T-helper 22 cell (primary cell): ENCODE measurements around the gene VAMP7.
"Not testable (repeated sequence)": the region's sequence is repeated elsewhere in the genome, so short reads cannot be mapped to it uniquely, and the experiment has no call there.

Source experiments
- DNase-seq: peaks from one replicate; pipeline ENCODE4 v3.0.0-alpha.2; 2020; ENCODE audit warnings: low read depth

Gene VAMP7

DNA sequence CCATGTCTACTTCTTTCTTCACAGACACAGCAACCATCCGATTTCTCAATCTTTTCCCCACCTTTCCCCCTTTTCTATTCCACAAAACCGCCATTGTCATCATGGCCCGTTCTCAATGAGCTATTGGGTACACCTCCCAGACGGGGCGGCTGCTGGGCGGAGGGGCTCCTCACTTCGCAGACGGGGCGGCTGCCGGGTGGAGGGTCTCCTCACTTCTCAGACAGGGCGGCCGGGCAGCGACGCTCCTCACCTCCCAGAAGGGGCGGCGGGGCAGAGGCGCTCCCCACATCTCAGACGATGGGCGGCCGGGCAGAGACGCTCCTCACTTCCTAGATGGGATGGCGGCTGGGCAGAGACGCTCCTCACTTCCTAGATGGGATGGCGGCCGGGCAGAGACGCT lies 26.5 kb downstream of the VAMP7 start:
- DNase-seq, result not testable (repeated sequence)

DNA sequence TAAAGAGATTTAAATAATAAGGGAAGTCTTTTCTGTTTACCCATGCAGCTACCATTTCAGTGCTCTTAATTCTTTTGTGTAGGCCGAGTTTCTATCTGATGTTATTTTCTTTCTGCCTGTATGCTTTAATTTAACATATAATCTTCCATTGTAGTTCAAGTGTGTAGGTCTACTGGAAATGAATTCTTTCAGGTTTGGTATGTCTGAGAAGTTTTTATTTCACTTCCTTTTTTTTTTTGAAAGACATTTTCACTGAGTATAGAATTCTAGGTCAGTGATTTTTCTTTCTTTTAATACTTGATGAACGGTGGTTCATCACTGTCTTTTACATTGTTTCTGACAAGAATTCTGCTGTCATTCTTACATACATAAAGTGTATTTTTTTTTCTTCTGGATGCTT lies 42.1 kb downstream of the VAMP7 start:
- DNase-seq, result no peak

DNA sequence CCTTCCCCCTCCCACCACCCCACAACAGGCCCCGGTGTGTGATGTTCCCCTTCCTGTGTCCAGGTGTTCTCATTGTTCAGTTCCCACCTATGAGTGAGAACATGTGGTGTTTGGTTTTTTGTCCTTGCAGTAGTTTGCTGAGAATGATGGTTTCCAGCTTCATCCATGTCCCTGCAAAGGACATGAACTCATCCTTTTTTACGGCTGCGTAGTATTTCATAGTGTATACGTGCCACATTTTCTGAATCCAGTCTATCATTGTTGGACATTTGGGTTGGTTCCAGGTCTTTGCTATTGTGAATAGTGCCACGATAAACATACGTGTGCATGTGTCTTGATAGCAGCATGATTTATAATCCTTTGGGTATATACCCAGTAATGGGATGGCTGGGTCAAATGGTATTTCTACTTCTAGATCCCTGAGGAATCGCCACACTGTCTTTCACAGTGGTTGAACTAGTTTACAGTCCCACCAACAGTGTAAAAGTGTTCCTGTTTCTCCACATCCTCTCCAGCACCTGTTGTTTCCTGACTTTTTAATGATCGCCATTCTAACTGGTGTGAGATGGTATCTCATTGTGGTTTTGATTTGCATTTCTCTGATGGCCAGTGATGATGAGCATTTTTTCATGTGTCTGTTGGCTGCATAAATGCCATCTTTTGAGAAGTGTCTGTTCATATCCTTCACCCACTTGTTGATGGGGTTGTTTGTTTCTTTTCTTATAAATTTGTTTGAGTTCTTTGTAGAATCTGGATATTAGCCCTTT lies 49.9 kb downstream of the VAMP7 start:
- not testable (repeated sequence) for DNase-seq

DNA sequence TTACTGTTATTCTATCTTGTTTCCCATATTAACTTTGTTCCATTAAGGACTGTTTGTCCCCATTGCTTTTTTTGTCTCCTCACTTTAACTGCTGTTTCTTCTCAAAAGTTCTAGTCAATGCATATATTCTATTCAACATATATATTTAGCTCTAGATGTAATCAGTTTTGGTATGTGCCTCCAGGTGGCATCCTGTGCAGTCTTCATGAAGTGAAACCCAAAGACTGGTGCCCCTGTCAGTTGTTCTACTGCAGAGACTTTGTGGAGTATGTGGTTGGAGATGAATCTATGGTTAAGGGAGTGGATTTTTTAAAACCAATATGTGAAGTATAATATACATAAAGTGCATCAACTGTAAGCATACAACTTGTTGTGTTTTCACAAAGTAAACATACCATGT lies 57.0 kb downstream of the VAMP7 start:
- no peak for DNase-seq

DNA sequence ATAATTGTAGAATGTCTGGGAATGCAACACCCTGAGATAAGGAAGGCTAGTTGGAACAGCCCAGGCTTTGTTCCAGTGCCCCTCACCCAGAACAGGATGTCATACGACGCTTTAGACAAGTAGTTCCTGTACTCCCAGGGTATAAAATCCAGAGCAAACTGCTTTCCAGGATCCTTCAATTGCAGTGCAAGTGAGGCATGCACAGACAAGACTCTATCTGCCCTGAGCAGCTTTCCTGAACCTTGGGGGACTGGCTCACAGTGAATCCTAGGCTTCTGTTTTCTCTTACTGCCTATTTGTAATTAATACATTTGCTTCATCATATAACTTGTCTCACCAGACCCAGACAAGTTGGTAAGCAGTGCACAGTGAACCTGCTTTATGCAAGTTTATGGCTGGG lies 68.0 kb downstream of the VAMP7 start:
- no peak for DNase-seq

DNA sequence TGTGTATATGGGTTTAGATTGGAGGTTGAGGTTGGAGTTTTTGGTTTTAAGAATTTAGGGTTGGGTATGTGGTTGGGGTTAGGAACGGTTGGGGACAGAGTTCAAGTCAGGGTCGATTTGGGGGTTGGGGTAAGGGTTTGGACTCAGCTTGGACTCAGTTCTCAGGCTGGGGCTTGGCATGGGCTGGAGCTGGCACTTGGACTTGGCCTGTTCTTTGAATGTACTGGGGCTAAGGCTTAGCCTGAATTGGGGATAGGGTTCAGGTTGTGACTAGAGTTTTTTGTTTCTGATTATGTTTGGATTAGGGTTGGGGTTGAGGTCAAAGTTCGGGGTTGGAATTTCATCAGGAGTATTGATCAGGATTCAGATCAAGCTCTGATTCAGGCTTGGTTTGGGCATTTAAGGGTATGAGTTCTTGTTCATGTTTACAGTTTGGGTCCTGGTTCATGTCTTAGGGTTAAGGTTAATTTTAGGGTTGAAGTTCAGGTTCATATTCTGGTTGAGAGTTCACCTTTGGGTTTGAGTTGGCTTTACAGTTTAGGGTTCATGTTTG lies 70.2 kb downstream of the VAMP7 start:
- DNase-seq, result no peak

DNA sequence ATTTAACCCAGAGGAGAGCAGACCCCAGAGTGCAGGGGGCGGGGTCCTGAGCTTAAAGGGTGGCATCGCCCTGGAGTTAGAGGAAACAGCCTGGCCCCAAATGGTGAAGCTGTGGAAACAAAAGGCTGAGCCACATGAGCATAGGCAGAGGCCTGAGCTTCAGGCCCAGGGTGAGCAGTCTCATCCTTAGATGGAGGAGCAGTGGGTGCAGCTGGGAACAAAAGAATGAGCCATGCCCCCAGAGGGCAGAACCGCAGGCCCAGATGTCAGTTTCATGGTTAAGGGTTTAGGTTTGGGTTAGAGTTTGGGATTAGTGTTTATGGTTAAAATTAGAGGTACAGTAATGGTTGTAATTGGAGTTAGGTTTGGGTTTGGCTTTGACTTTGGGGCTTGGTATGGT lies 71.9 kb downstream of the VAMP7 start:
- DNase-seq, result no peak

DNA sequence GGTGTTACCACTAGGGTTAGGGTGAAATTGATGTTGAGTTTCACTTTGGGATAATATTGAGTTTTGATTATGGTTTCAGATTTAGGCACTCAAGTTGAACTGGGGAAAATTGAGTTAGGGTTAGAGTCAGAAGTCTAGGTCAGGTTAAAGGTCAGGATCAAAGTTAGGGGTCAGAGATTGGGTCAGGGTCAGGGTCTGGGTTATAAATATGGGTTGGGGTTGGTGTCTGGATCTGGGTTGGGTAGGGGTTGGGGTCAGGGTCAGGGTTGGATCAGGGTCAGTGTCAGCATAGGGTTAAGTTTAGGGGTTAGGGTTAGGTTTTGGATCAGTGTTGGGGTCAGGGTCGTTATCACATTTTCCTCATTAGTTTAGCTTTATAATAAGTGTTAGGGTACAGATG lies 73.6 kb downstream of the VAMP7 start:
- no peak for DNase-seq

DNA sequence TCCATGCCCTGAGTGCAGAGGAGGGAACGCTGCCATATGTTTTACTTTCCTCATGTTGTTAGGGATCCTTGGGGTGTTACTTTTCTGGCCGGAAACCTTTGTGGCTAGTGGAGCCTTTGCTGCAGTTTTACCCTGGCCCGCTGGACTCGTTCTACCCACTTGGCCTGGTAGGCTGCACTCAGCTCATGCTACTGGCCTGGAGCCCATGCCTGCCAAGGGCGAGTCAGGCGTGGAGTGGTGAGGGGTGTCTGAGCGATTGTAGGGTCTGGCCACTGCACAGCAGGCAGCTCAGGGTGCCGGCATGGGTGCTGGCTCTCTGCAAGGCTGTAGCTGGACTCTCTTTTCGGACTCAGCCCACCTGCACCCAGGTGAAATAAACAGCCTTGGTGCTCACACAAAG lies 75.0 kb downstream of the VAMP7 start:
- DNase-seq, result no peak

DNA sequence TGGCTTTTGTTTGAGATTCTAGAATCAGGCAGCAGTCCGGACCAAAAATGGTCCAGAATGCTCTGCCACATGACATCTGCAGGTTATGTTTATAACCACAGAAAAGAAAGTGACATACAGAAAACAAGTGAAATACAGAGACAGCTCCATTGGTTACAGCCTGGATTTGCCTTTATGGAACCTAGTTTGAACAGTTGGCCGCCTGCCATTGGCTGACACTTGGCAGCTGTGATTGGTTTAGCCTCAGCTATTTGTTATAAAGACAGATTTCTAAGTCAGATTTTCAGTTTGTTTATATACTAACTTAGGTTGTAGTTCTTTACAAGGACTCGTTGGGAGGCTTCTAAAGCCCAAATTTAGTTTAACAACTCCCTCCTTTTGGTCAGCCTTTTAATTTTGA lies 75.5 kb downstream of the VAMP7 start:
- no peak for DNase-seq

DNA sequence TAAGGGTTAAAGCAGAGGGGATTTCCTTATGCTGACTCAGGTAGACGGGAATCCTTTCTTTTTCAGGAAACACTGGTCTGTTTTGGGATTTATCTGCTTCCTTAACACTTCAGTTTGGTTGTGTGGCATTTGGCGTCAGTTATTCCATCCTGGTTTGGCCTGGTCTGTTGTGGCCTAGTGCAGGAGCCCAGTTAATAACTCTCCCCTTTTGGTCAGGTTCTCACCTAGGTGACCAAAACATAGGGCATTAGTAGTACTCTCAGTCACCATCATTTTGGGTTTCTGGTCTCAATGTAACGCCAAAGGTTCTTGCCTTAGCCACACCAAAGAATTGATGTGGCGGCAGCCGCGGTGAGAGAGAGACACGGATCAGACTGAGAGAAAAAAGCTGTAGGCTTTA lies 76.7 kb downstream of the VAMP7 start:
- DNase-seq, result no peak

DNA sequence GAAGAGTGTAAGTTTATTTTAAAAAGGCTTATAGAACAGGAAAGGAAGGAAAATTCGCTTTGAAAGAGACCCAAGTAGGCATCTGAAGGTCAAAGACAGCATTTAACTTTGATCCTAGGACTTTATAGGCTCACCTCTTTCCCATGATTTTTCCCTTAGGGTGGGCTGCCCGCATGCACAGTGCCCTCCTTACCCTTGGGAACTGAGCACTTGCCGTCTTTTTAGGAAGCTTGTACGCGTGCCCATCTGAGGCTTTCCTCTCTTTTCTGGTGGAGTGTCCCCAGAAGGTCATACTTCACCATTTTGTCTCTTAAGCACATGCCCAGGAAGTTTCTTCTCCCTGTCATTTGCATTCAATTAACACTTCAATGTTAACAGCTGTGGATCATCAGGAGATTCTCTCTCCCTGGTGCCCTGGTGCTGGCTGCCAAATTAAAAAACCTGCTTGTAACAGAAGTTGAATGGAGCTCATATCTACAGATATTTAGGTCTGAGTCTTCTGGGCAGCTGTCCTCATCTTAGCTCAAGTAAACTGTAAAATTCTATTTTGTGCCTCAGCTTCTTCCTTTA lies 78.0 kb downstream of the VAMP7 start:
- DNase-seq, result no peak

DNA sequence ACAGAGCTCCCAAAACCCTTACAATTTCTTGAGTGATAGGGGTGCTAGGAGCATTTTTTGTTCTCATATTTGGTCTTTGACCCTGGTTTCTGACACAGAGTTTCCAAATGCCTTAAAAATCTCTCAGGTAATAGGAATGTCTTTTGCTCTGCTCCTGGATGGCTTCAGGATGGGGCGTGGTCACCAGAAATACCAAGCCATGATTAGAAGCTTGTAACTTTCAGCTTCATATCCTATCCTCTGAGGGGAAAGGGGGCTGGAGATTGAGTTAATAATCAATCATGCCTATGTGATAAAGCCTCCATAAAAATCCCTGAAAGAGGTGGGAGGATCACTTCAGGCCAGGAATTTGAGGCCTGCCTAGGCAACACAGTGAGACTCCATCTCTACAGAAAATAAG lies 81.8 kb downstream of the VAMP7 start:
- DNase-seq, result no peak

DNA sequence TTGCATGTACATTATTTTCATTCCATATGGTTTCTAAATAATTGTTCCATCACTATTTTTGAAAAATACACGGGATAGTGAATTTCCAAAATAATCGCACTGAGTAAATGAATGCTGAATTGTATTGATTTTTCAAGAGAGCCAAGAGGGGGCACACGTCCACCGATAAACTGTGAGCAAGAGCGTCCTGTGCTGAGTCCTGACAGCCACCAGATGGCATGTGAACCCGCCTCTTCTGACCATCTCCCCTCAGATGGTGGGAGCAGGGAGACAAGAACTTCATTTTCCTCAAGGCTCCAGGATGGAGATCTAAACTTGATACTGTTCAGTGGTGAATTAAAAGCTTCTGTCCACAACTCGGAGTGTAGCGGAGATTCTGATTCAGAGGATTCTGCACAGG lies 85.7 kb downstream of the VAMP7 start:
- DNase-seq, result peak; percentile 7

DNA sequence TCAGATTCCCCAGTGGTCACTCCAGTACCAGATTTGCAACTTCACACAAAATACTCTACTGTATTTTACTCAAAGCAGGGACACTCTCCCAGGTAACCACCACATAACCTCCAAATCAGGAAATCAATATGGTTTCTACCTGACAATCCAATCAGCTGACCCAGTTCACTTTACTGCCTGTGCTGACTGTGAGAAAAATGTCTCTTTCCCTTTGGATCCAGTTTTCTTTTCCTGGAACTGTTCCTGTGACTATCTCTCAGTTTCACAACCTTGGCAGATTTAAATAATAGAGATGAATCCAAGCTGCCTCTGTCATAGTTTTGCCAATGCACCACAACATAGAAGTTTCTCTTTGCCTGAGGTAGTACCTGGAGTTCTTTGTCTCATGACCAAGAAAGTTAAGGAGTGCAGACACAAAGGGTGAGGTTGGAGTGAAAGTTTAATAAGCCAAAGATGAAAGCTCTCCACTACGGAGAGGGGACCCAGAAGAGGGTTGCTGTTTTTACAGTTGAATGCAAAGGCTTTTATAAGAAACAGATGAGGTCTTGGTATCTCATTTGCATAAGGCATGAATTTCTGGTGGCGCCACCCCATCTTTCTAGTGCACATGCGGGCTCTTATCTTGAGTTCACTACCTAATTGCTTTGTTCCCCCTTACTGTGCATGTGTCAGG lies 86.6 kb downstream of the VAMP7 start:
- no peak for DNase-seq

DNA sequence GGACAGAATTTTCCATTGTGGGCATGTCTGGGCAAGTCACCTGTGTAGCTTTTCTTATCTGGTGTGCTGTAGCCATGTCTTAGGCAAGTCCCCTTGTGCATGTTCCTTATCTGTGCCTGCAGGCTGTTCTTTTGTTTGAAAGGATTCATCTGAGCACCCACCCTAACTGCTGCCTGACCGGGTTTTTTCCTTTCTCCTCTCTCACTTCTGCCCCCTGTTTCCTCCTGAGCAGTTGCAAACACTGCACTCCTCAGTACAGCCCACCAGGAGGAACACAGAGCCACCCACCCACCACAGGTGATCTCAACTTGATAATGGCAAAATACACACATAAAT lies 87.1 kb downstream of the VAMP7 start:
- no peak for DNase-seq

DNA sequence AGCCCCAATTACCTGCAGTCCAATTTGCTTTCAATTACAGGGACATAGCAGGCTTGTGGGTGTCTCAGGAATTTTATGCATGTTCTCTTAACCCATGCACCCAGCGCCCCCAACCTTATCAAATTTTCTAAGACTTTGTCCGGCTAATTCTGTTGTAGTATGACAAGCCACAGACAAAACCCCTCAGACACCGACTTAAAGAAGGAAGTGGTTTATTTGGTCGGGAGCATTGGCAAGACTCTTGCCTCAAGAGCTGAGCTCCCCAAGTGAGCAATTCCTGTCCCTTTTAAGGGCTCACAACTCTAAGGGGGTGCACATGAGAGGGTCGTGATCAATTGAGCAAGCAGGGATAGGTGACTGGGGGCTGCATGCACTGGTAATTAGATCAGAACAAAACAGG lies 87.6 kb downstream of the VAMP7 start:
- no peak for DNase-seq

DNA sequence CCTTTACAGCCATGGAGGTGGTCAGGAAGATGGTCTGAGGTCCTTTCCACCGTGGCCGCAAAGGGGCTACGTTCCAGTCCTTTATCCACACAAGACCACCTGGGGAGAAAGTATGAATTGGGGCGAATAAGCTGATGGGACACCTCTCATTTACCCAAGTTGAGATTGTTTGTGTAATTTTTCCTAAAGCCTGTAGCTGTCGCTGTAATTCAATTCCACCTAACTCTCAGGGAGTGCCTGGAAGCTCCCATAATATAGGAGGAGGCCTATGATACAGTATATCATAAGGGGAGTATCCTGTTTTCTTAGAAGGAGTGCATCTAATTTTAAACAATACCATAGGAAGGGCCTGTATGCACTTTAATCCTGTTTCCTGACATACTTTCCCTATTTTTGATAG lies 90.5 kb downstream of the VAMP7 start:
- not testable (repeated sequence) for DNase-seq

DNA sequence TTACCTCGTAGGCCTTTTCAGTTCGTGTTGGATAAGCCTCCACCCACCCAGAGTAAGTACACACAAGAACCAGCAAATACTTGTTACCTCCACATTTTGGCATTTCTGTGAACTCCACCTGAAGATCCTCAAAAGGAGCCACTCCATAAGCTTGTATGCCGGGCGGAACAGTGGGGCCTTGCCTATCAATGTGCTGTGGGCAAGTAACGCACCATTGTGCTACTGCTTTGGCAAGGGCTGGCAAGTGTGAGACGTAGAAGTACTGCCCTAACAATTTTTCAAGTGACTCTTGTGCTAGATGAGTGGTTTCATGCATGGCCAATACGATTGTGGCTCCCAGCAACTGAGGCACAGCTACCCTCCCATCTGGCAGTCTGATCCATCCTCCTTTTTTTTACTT lies 91.1 kb downstream of the VAMP7 start:
- DNase-seq, result not testable (repeated sequence)

DNA sequence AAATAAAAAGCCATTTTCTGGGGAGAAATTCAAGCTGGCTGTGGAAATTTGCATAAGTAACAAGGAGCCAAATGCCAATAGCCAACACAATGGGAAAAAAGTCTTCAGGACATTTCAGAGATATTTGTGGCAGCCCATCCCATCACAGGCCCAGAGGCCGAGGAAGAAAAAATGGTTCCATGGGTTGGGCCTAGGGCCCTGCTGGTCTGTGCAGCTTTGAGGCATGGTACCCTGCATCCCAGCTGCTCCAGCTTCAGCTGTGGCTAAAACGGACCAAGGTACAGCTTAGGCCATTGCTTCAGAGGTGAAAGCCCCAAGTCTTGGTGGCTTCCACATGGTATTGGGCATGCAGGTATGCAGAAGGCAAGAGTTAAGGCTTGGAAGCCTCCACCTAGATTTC lies 102.2 kb downstream of the VAMP7 start:
- no peak for DNase-seq

DNA sequence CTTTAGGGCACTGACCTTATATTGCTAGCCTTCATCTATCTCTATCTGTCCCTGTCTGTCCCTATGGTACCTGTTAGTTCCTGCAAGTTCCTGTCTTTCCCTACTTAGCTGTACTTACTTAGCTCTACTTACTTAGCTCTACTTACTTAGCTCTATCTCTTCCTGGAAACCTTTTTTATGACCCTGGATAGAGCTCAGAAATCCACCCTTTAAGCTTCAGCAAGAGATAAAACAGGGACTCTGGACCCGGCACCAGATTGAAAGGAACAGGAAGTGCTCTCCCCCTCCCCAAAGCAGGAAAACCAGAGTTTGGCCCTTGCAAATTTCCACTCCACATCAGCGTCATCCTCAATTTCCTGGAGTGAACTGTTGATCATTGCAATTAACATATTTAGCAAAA lies 104.1 kb downstream of the VAMP7 start:
- DNase-seq, result no peak

DNA sequence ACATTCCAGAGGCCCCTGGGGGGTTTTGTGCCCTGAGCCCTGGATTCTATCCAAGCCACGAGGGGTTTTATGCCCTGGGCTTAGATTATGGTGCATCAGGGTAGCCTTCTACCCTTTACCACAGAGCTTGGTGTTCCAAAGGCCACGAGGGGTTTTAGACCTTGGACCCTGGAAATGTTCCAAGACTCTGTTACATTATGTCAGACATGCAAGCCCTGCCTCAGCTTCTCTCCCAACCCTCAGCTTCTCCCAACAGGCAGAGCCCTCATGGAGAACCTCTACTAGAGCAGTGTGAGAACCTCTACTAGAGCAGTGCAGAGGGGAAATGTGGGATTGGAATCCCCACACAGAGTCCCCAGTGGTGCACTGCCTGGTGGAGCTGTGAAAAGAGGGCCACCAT lies 105.8 kb downstream of the VAMP7 start:
- DNase-seq, result not testable (repeated sequence)

DNA sequence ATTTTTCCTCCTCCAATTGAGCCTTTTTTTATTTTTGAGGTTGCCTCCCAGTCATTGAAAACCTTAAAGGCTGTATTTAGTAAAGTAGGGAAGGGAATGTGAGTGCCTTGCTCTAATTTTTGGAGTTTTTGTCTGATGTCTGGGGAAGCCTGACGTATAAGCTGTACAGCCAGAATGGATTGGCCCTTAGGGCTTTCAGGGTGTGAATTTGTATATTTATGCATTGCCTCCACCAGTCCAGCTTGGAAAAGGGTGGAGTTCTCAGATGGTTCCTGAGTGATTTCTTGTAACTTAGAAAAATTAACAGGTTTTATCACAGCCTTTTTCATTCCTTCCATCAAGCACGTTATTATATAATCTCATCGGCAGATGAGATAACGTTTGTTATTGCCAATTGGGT lies 107.7 kb downstream of the VAMP7 start:
- no peak for DNase-seq
